Right renal pelvis (tissue), 4 donors: ENCODE measurements around the gene CDH5. TPM values are rescaled to one million over a fixed set of nuclear protein-coding genes. Genes with fewer than 3 reads are reported as not detected.

Experiments
- DNase-seq, 4 donors: peaks; one replicate each; pipeline ENCODE4 v3.0.0-alpha.2; 2013; ENCODE audit warnings: low read depth in 4 of 4, low spot score in 3 of 4, missing footprints in 1 of 4
- polyA plus RNA-seq, 4 donors: library from polyadenylated mRNA; unstranded; fragments of 120-200 nt; gene quantifications; one replicate each; pipeline ENCODE4 v1.2.1, GENCODE V29; 2013; ENCODE audit not compliant: insufficient read length in 4 of 4

CDH5 gene
- polyA plus RNA-seq, 4 donors = 65.9 to 74.6 (median 67.1) TPM

- DNase-seq = no peak
Measured at GRCh38 chr16:66408163-66409048, 41.9 kb downstream of the CDH5 start.

- no peak for DNase-seq
Measured at GRCh38 chr16:66409156-66409555, 42.7 kb downstream of the CDH5 start.

GRCh38 chr16:66412182-66412581 is 45.7 kb downstream of the CDH5 start:
- DNase-seq = no peak

GRCh38 chr16:66414891-66415290 is 48.4 kb downstream of the CDH5 start:
- no peak for DNase-seq

- DNase-seq = no peak
Measured at GRCh38 chr16:66416136-66416535, 49.6 kb downstream of the CDH5 start.

- no peak for DNase-seq
Measured at GRCh38 chr16:66416939-66417700, 50.6 kb downstream of the CDH5 start.

- no peak for DNase-seq
Measured at GRCh38 chr16:66418165-66418962, 51.9 kb downstream of the CDH5 start.

- DNase-seq = no peak
Measured at GRCh38 chr16:66419527-66419926, 53.0 kb downstream of the CDH5 start.

GRCh38 chr16:66420396-66420795 is 53.9 kb downstream of the CDH5 start:
- DNase-seq = no peak

- DNase-seq = no peak
Measured at GRCh38 chr16:66421891-66422290, 55.4 kb downstream of the CDH5 start.

GRCh38 chr16:66422366-66422765 is 55.9 kb downstream of the CDH5 start:
- no peak for DNase-seq

GRCh38 chr16:66423177-66423576 is 56.7 kb downstream of the CDH5 start:
- DNase-seq = no peak

GRCh38 chr16:66425651-66426050 is 59.2 kb downstream of the CDH5 start:
- no peak for DNase-seq

- no peak for DNase-seq
Measured at GRCh38 chr16:66426112-66427035, 59.9 kb downstream of the CDH5 start.

- no peak for DNase-seq
Measured at GRCh38 chr16:66427036-66427860, 60.8 kb downstream of the CDH5 start, which contains the start of gene BEAN1. Gene BEAN1, plus strand, starts transcription at chr16:66427295. Its CDS starts 10,382 bp downstream, at chr16:66437677.

GRCh38 chr16:66427871-66428681 is 61.6 kb downstream of the CDH5 start:
- no peak for DNase-seq

GRCh38 chr16:66428682-66429251 is 62.3 kb downstream of the CDH5 start:
- DNase-seq = no peak
